Endothelial cell of umbilical vein (primary cell): ENCODE data around the gene RPA1. TPM values are rescaled to one million over a fixed set of nuclear protein-coding genes. Genes with fewer than 3 reads are reported as not detected.

Experiments
- BruUV-seq: library from RNA; stranded (reverse); fragments of 400-500 nt; replicated peaks from 2 replicates; lab custom pipeline; 2021; lab: Mats Ljungman, UMichigan
- CTCF ChIA-PET: fragments of 300-600, 350-600 bp; sonication (Branson Sonifier 250); formaldehyde crosslinking; loops from one replicate; lab custom pipeline; 2021; ENCODE audit warnings: antibody characterized with exemption, inconsistent platforms; lab: Charles Lee
- POLR2A ChIA-PET: fragments of 300-600, 350-600 bp; sonication (Branson Sonifier 250); formaldehyde crosslinking; loops from one replicate; lab custom pipeline; 2021; ENCODE audit warnings: antibody characterized with exemption, inconsistent platforms; lab: Charles Lee
- DNase-seq: peaks from one replicate; pipeline ENCODE4 v3.0.0-alpha.2; 2011; ENCODE audit warnings: low read depth, low spot score
- FAIRE-seq: peaks from 2 replicates; lab custom pipeline; 2011; peaks lifted over from hg19 to GRCh38; lab: Jason Lieb, UNC
- H2AFZ ChIP-seq: 2 replicates; pipeline ENCODE4 v1.6.0; 2012; ENCODE audit warnings: low read depth, low read length, control low read depth, inconsistent platforms
- H3K27ac ChIP-seq: 2 replicates; pipeline ENCODE4 v1.5.1; 2011; ENCODE audit warnings: low read depth, mild to moderate bottlenecking, control low read depth, low read length, moderate library complexity; ENCODE audit not compliant: insufficient read depth
- H3K27me3 ChIP-seq, 2 experiments: 2 replicates each; pipeline versions ENCODE4 v1.6.0 to v1.6.1; 2011; ENCODE audit warnings: low read length in 2 of 2, mixed read lengths in 1 of 2; ENCODE audit not compliant: control insufficient read depth in 2 of 2, insufficient read depth in 2 of 2
- H3K36me3 ChIP-seq, 2 experiments: 2 replicates in 1 of 2; 3 replicates in 1 of 2; pipeline ENCODE4 v1.5.1; 2011; ENCODE audit warnings: low read length in 2 of 2, mild to moderate bottlenecking in 1 of 2, moderate library complexity in 1 of 2; ENCODE audit not compliant: control insufficient read depth in 2 of 2, insufficient read depth in 2 of 2; ENCODE audit errors: extremely low read depth in 1 of 2
- H3K4me1 ChIP-seq: 3 replicates; pipeline ENCODE4 v1.5.1; 2011; ENCODE audit warnings: mild to moderate bottlenecking, low read length; ENCODE audit not compliant: control insufficient read depth, insufficient read depth; ENCODE audit errors: extremely low read depth
- H3K4me2 ChIP-seq: 2 replicates; pipeline ENCODE4 v1.6.1; 2011; ENCODE audit warnings: low read length, control low read depth, mixed read lengths; ENCODE audit not compliant: insufficient read depth
- H3K4me3 ChIP-seq, 3 experiments: fragments of 200-600 bp in 1 of 3; sonication (generic), shearing (Covaris generic) in 1 of 3; replicated peaks in 1 of 3; 2 replicates each; pipeline ENCODE4 v1.5.1; 2011 to 2016; ENCODE audit warnings: control low read depth in 3 of 3, low read length in 3 of 3, mild to moderate bottlenecking in 2 of 3, inconsistent platforms in 1 of 3, low read depth in 1 of 3, moderate library complexity in 1 of 3; ENCODE audit not compliant: insufficient read depth in 1 of 3
- H3K79me2 ChIP-seq: 2 replicates; pipeline ENCODE4 v1.6.0; 2012; ENCODE audit warnings: low read length, inconsistent platforms; ENCODE audit not compliant: control insufficient read depth, insufficient read depth
- H3K9ac ChIP-seq: replicated peaks from 2 replicates; pipeline ENCODE3; 2011; ENCODE audit warnings: low read length, control low read depth; ENCODE audit not compliant: insufficient read depth; ENCODE audit errors: extremely low read depth
- H3K9me1 ChIP-seq: replicated peaks from 3 replicates; pipeline ENCODE4 v1.6.0; 2011; ENCODE audit warnings: mild to moderate bottlenecking, low read length; ENCODE audit not compliant: control insufficient read depth, insufficient read depth; ENCODE audit errors: extremely low read depth
- H3K9me3 ChIP-seq: replicated peaks from 2 replicates; pipeline ENCODE4 v1.5.1; 2012; ENCODE audit warnings: low read length, inconsistent platforms; ENCODE audit not compliant: control insufficient read depth, insufficient read depth
- H4K20me1 ChIP-seq: replicated peaks from 2 replicates; pipeline ENCODE3; 2011; ENCODE audit warnings: mild to moderate bottlenecking, low read length; ENCODE audit not compliant: control insufficient read depth, insufficient read depth; ENCODE audit errors: extremely low read depth
- CTCF ChIP-seq, 2 donors: IDR thresholded peaks; 1 replicate in 1 of 2; 2 replicates in 1 of 2; pipeline ENCODE4 v1.5.1; 2011; ENCODE audit warnings: low read length in 2 of 2, mild to moderate bottlenecking in 2 of 2, moderate library complexity in 2 of 2, control low read depth in 1 of 2, inconsistent platforms in 1 of 2, low read depth in 1 of 2; ENCODE audit not compliant: insufficient read depth in 1 of 2; ENCODE audit errors: extremely low read depth in 1 of 2
- EZH2 ChIP-seq: IDR thresholded peaks from 2 replicates; pipeline ENCODE4 v1.6.1; 2012; ENCODE audit warnings: borderline replicate concordance, low read depth, mild to moderate bottlenecking, moderate library complexity, low read length, inconsistent platforms; ENCODE audit not compliant: severe bottlenecking
- FOS ChIP-seq: IDR thresholded peaks from 2 replicates; pipeline ENCODE4 v1.6.1; 2011; ENCODE audit warnings: mild to moderate bottlenecking, low read length, moderate library complexity, borderline replicate concordance; ENCODE audit not compliant: insufficient read depth
- GATA2 ChIP-seq: IDR thresholded peaks from 2 replicates; pipeline ENCODE4 v1.7.0; 2011; ENCODE audit warnings: low read depth, mild to moderate bottlenecking, moderate library complexity, mixed read lengths, low read length; ENCODE audit not compliant: insufficient read length, insufficient read depth
- JUN ChIP-seq: IDR thresholded peaks from 2 replicates; pipeline ENCODE4 v1.6.1; 2011; ENCODE audit warnings: borderline replicate concordance, low read depth; ENCODE audit not compliant: insufficient read length, insufficient read depth
- MYC ChIP-seq: IDR thresholded peaks from one replicate; pipeline ENCODE4 v1.6.1; 2011; ENCODE audit warnings: mild to moderate bottlenecking, low read depth, low read length
- POLR2A ChIP-seq: IDR thresholded peaks from 2 replicates; pipeline ENCODE4 v1.6.1; 2012; ENCODE audit warnings: low read depth, mild to moderate bottlenecking, control low read depth, low read length
- POLR2AphosphoS5 ChIP-seq: IDR thresholded peaks from 2 replicates; pipeline ENCODE4 v1.6.1; 2012; ENCODE audit warnings: low read depth, mild to moderate bottlenecking, control low read depth, low read length, moderate library complexity; ENCODE audit not compliant: insufficient read depth
- dilution Hi-C: fragments of 300-500 bp; cut with MboI; formaldehyde crosslinking; loops from one replicate; pipeline ENCODE4 v1.15.0; 2019; ENCODE audit warnings: low sequenced_read_pairs; ENCODE audit not compliant: extremely low pct_ligation_motif_present
- intact Hi-C: fragments of 100-400 bp; cut with micrococcal nuclease; formaldehyde crosslinking; loops from one replicate; pipeline ENCODE4 v1.10.0; 2022
- polyA plus RNA-seq, 4 experiments: library from polyadenylated mRNA; depleted of rRNA in 3 of 4; stranded (reverse) in 3 of 4; unstranded in 1 of 4; fragments of >200 nt; gene quantifications; 2 replicates each; pipeline versions ENCODE4 v1.2.1 to v1.2.3, GENCODE V29; 2011 to 2012; ENCODE audit warnings: missing spikeins in 1 of 4
- total RNA-seq: library from RNA; stranded (reverse); gene quantifications from 2 replicates; pipeline ENCODE4 v1.2.3, GENCODE V29; 2021
- TF ChIP-seq, protein P1 (sequence below): IDR thresholded peaks from 2 replicates; pipeline ENCODE4 v1.6.1; 2011; ENCODE audit not compliant: insufficient read depth, insufficient read length

Gene RPA1
- total and polyA plus RNA-seq, 2 donors (not counting 3 experiments of a cell fraction or from before 2014, with no cell fraction given): 50.5 to 123 TPM

- H3K4me1 ChIP-seq: no peaks in the 10 kb centered on the region
- H3K4me3 ChIP-seq: no peak overlapping the region
- no peak overlapping the region for H3K9ac ChIP-seq
- DNase-seq (no peak), FAIRE-seq (no peak)
- no peaks in the 10 kb centered on the region for H4K20me1 ChIP-seq
- H3K4me2 ChIP-seq: no peak overlapping the region
- TF ChIP-seq MYC (no peak), POLR2A (no peak), JUN (no peak)
- TF ChIP-seq, protein P1, sequence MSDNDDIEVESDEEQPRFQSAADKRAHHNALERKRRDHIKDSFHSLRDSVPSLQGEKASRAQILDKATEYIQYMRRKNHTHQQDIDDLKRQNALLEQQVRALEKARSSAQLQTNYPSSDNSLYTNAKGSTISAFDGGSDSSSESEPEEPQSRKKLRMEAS: no peak
- H2AFZ ChIP-seq: no peak overlapping the region
- ChIA-PET CTCF (interaction anchor here (2.3 kb wide), 1 partner anchor 25 kb away, joined by 9 read pairs; no protein-coding TSS in a partner anchor), POLR2A (no interaction called here)
- H3K9me3 ChIP-seq: no peaks in the 10 kb centered on the region
- H3K36me3 ChIP-seq: no peaks in the 10 kb centered on the region
- no TSS peak for BruUV-seq
- dilution Hi-C loops: no loop called here
- H3K27ac ChIP-seq: no peak overlapping the region
- no peaks in the 10 kb centered on the region for H3K27me3 ChIP-seq
- no peaks in the 10 kb centered on the region for H3K9me1 ChIP-seq
- intact Hi-C loops: no loop called here
- no peaks in the 10 kb centered on the region for H3K79me2 ChIP-seq
Observed at GRCh38 chr17:1933875-1934715, 104.3 kb downstream of the RPA1 start.

DNA sequence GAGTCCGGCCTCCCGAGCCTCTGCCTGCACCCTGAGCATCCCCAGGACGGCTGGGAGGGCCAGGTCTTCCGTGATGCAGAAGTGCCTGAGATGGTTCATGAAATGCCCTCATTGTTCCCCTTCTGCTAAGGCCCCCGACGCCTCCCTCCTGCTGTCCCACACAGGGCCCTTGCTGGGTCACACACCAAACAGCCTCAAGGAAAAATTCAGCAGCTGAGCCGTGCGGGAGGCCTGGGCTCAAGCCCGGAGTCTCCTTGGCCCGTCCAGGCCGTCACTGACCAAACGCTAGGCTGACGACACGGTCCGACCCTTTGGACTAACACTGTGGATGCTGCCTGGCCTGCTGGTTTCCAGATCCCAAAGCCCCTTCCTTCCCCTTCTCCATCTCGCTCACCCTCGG is 105.1 kb downstream of the RPA1 start:
- no peak overlapping the region for H3K4me3 ChIP-seq
- H3K4me2 ChIP-seq: no peak overlapping the region
- no peaks in the 10 kb centered on the region for H3K9me3 ChIP-seq
- no peak overlapping the region for H3K27ac ChIP-seq
- TF ChIP-seq MYC (no peak), POLR2AphosphoS5 (no peak), FOS (no peak), POLR2A (no peak), EZH2 (no peak), CTCF (IDR thresholded peaks at IDR 0.05; ENCODE audit: extremely low read depth in 1 of 2, insufficient read depth in 1 of 2, low read depth in 1 of 2, low read length in 2 of 2) (no peak), GATA2 (no peak), JUN (no peak)
- TF ChIP-seq, protein P1: no peak
- no peaks in the 10 kb centered on the region for H3K4me1 ChIP-seq
- H2AFZ ChIP-seq: no peak overlapping the region
- no peaks in the 10 kb centered on the region for H3K27me3 ChIP-seq
- dilution Hi-C loops (no loop called here), intact Hi-C loops (no loop called here)
- no peaks in the 10 kb centered on the region for H4K20me1 ChIP-seq
- no peaks in the 10 kb centered on the region for H3K36me3 ChIP-seq
- no TSS peak for BruUV-seq
- DNase-seq (no peak), FAIRE-seq (no peak)
- POLR2A ChIA-PET: no interaction called here
- no peak overlapping the region for H3K9ac ChIP-seq
- H3K79me2 ChIP-seq: no peaks in the 10 kb centered on the region
- CTCF ChIA-PET: no interaction called here
- no peaks in the 10 kb centered on the region for H3K9me1 ChIP-seq
